Activated CD8-positive, alpha-beta memory T cell treated with anti-CD3 and anti-CD28 coated beads for 1 hour (primary cell): ENCODE measurements around the gene C5orf34.
A peak's percentile ranks its signal among the peaks of the same experiment; 100 is the strongest.
"Not testable (repeated sequence)": the region's sequence is repeated elsewhere in the genome, so short reads cannot be mapped to it uniquely, and the experiment has no call there.

Experiments used
- DNase-seq, 2 donors: peaks; one replicate each; pipeline ENCODE4 v3.0.0-alpha.2; 2020; ENCODE audit warnings: low read depth in 1 of 2; ENCODE audit errors: extremely low read depth in 1 of 2

Gene C5orf34

GRCh38 chr5:43514816-43515677 lies at the start of gene C5orf34:
Gene C5orf34, minus strand, starts transcription at chr5:43515148. Its CDS starts 5,809 bp downstream, at chr5:43509339.
- peak; percentile 87 to 91 for DNase-seq

- DNase-seq, result no peak
Measured at GRCh38 chr5:43564289-43564850, 49.4 kb upstream of the C5orf34 start.

- DNase-seq, result no peak
Measured at GRCh38 chr5:43563321-43563720, 48.4 kb upstream of the C5orf34 start.

DNA sequence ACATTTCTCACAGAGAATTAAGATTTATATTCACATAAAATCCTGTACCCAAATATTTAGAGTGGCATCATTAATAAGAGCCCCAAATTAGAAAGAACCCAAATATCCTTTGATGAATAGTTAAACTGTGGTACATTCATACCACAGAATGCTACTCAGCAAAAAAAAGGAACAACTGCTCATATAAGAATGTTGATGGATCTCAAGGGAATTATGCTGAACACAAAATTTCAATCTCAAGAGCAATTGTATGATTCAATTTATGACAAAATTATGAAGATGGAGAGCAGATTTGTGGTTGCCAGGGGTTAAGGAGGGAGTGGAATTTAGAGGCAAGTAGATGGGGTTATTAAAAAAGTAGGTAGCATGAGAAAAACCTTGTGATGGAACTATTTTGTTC lies 46.4 kb upstream of the C5orf34 start:
- no peak for DNase-seq

GRCh38 chr5:43560128-43560527 lies 45.2 kb upstream of the C5orf34 start:
- no peak for DNase-seq

GRCh38 chr5:43556857-43557542 lies 42.1 kb upstream of the C5orf34 start, which contains the start of gene PAIP1:
Gene PAIP1, minus strand, starts transcription at chr5:43557077. Its CDS starts 231 bp downstream, at chr5:43556846.
- peak; percentile 34 to 69 for DNase-seq

DNA sequence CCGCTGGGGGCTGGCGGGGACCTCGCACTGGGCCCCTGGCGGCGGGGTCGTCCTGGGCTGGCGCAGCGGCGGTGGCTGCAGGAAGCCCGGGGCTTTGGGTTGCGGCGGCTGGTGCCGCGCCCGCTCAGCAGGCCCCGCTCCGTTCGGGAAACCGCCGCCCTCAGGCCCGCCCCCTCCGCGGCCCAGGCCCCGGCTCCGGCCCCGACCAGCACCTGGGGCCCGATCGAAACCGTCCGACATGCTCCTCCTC lies 41.6 kb upstream of the C5orf34 start:
- not testable (repeated sequence) for DNase-seq

DNA sequence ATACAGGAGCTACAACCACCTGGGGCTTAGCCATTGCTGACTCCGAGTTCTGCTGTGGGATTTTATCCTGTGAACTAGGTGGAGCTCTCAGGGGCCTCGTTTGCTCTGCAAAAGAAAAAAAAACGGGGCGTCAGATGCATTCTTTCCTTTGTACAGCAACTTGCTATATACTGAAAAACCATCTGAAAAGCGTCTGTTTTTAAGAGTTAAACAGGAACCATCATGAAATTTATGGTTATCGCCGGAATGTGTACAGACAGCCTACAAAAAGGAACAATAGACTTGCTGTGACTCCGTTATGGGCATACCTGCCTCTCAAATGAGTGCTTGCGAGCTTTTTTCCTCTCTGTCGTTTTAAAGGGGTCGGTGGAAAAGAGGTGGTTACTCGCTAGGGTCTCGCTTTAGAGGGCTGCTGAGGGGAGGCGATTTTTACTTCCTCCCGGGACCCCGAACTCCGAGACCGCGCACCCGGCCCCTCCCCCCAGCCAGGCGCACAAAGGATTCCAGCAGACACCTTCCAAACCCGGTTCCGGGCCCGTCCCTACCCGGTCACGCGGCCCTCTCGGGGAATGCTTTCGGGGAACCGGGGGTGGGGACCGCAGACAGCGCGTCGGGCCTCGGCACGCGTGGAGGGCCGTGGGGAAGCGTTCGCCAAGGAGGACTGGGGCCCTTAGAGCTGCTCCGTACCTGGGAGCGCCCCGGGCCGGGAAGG lies 41.1 kb upstream of the C5orf34 start:
- peak in 1 of 2 donors; percentile 15 for DNase-seq

DNA sequence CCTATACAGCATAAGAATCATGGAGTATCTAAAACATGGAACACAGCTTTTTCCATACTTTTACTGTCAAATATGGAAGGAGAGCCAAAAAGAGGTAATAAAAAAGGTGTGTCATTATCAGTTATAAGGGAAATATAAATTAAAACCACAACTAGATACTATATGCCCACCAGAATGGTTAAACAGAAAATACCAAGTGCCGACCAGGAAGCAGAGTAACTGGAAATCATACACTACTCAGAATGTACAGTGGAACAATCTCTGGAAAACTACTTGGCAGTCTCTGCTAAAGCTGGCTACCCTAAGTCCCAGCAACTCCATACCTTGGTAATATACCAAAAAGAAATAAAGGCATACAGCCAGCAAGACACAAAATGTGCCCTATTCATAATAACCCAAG lies 39.5 kb upstream of the C5orf34 start:
- DNase-seq, result no peak

DNA sequence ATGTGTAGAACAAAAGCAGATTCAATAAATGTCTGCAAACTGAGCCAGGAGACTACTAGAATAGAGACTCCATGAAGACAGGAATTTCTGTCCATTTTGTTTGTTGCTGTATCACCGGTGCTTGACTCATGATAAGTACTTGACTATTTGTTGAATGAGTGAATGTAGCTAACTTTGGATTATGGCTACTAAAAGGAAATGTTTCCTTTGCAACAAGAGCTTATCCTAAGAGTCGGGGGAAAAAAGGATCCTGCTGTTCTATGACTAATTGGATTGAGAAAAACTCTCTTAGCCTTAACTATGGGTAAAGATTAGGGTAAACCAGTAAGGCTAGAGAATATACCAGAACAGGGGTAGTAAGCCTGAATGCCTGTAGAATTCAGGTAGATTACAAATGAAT lies 38.4 kb upstream of the C5orf34 start:
- no peak for DNase-seq

DNA sequence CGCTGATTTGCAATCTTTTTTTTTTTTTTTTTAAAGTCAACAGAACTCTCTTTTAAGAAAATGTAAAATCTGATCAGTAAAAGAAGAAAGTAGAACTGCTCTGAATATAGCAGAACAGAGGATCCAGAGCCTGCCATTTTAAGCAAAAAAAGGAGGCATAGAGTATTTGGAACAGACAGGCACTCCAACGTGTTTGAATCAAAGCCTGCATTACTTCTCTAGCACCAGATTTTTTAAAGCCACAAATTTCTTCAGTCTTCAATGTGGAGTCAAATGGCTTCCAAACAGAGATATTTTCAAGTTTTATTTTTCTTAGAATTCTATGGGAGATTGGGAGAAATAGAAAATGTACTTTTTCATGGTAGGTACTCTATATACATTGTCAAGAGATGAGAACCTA lies 36.8 kb upstream of the C5orf34 start:
- no peak for DNase-seq

DNA sequence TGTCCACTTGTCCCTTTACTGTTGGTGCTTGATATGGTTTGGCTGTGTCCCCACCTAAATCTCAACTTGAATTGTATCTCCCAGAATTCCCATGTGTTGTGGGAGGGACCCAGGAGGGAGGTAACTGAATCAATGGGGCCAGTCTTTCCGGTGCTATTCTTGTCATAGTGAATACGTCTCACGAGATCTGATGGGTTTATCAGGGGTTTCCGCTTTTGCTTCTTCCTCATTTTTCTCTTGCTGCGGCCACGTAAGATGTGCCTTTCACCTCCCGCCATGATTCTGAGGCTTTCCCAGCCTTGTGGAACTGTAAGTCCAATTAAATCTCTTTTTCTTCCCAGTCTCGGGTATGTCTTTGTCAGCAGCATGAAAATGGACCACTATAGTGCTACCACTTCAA lies 34.3 kb upstream of the C5orf34 start:
- DNase-seq, result not testable (repeated sequence)

DNA sequence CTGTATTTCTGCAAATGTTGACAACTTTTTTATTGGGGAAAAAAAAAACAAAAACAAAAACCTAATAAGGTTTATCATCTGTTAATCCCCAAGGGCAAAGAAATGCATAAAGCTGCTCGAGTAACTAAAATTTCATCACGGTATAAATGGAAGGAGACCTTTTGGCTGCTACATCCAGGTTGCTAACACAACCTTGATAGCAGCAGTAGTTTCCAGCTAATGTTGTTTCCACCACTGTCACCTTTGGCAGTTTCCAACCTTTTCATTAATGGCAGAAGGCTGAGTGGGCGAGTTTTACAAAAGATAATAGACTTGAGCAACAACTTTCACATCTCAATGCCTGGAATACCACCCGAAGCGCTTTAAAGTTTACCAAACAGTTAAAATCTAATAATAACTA lies 33.4 kb upstream of the C5orf34 start:
- no peak for DNase-seq

DNA sequence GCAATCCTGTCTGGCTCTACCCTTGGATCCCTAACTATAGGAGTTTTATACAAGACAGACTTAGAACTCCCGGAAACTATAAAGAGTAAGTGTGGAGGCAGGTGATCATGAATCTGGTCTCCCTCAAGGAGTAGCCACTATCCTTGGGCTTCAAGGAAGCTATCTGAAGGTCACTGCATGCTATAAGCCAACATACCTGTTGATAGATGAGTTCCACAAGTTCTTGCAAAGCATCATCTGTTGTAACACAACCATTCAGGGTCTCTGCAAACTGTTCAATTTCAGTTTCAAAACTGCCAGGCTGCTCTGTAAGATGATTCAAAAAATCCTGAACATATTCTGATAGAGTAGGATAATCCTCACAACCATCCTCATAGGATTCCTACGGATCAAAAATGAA lies 32.6 kb upstream of the C5orf34 start:
- no peak for DNase-seq

GRCh38 chr5:43543434-43543833 lies 28.5 kb upstream of the C5orf34 start:
- no peak for DNase-seq

DNA sequence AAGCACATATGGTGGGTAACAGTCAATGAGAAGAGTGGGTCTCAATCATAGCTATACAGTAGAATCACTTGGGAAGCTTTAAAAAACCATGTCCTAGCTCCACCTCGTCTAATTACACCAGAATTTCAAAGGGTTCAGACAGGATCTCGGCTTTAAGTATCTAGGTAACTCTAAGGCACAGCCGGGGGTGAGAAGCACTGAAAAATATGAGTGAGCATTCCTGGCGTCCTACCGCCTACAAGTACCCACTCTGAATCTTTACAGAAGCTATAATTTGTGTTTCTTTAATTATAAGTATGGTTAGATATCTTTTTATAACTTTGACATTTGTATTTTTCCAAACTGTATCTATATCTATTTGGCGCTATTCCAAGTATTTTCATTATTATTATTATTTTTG lies 25.8 kb upstream of the C5orf34 start:
- DNase-seq, result no peak

GRCh38 chr5:43536972-43537371 lies 22.0 kb upstream of the C5orf34 start:
- no peak for DNase-seq

DNA sequence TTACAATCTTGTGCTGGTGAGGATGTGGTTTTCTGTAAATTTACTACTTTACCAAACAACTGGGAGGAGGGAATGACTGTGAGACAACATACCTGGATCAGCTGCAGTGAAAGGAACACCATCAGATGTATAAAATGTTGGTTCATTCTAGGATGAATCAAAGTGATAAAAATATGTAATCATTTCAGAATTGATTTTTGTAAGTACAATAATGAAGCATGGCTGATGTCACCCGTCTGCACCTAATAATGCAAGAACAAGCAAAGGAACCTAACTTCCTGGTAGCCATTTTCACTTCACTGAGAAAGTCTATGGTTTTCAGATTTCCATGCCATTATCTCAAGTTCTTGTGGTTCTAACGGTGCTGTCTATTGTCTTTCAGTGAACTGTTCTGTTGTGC lies 18.7 kb upstream of the C5orf34 start:
- DNase-seq, result no peak

- DNase-seq, result no peak
Measured at GRCh38 chr5:43530648-43531047, 15.7 kb upstream of the C5orf34 start.

- no peak for DNase-seq
Measured at GRCh38 chr5:43523662-43524072, 8.7 kb upstream of the C5orf34 start.

GRCh38 chr5:43520615-43521014 lies 5.7 kb upstream of the C5orf34 start:
- DNase-seq, result no peak
